ENCODE measurements around the gene NXN. TPM values are rescaled to one million over a fixed set of nuclear protein-coding genes. Genes with fewer than 3 reads are reported as not detected.

Gene NXN
- polyA plus RNA-seq, 1 donor from 2014 or later, result 14.8 TPM

- H3K27ac ChIP-seq (ENCODE audit: low read length), result no peak overlapping the region
- H3K4me3 ChIP-seq (ENCODE audit: low read length), result no peak overlapping the region
- H3K36me3 ChIP-seq (ENCODE audit: insufficient read depth, low read length), result no peaks in the 10 kb centered on the region
- no peaks in the 10 kb centered on the region for H3K27me3 ChIP-seq (ENCODE audit: insufficient read depth, low read depth, low read length)
- H2AFZ ChIP-seq (ENCODE audit: low read depth, low read length), result no peak overlapping the region
- H3K4me2 ChIP-seq (ENCODE audit: low read length), result no peak overlapping the region
- H3K9me2 ChIP-seq (ENCODE audit: insufficient read depth, low read length), result no peaks in the 10 kb centered on the region
- TF ChIP-seq EP300 (conservative IDR thresholded peaks at IDR 0.05; ENCODE audit: poor library complexity, severe bottlenecking), result no peak
- no peak for TF ChIP-seq SMC3 (conservative IDR thresholded peaks at IDR 0.05; ENCODE audit: poor library complexity)
- TF ChIP-seq POLR2AphosphoS5 (IDR thresholded peaks at IDR 0.05), result no peak
- TF ChIP-seq RAD21 (conservative IDR thresholded peaks at IDR 0.05), result no peak
- no peak for TF ChIP-seq REST (IDR thresholded peaks at IDR 0.05; ENCODE audit: borderline replicate concordance)
- TF ChIP-seq MXI1 (conservative IDR thresholded peaks at IDR 0.05; ENCODE audit: poor library complexity, severe bottlenecking), result no peak
- TF ChIP-seq TAF1 (IDR thresholded peaks at IDR 0.05; ENCODE audit: low read depth), result no peak
- TF ChIP-seq EZH2 (IDR thresholded peaks at IDR 0.05; ENCODE audit: borderline replicate concordance, insufficient read depth, low read length, poor library complexity, severe bottlenecking), result no peak
- TF ChIP-seq CTCF (IDR thresholded peaks at IDR 0.05; ENCODE audit: poor library complexity, severe bottlenecking), result no peak
- H3K79me2 ChIP-seq (replicated peaks; ENCODE audit: insufficient read depth, low read length), result peaks cover 18% of the 10 kb centered on the region
- H3F3A ChIP-seq (ENCODE audit: insufficient read depth, low read length, poor library complexity, severe bottlenecking), result no peaks in the 10 kb centered on the region
- no peak overlapping the region for H3K9ac ChIP-seq (ENCODE audit: low read length)
- no peaks in the 10 kb centered on the region for H3K9me3 ChIP-seq (ENCODE audit: low read length)
- H4K20me1 ChIP-seq (ENCODE audit: insufficient read depth), result no peaks in the 10 kb centered on the region
Observed at GRCh38 chr17:930258-930657, 49.3 kb downstream of the NXN start.

- Histone ChIP-seq H3K27me3 (ENCODE audit: insufficient read depth, low read depth, low read length) (no peaks in the 10 kb centered on the region), H3K27ac (ENCODE audit: low read length) (no peak overlapping the region), H3K4me3 (ENCODE audit: low read length) (no peak overlapping the region), H3K9ac (ENCODE audit: low read length) (no peak overlapping the region), H2AFZ (ENCODE audit: low read depth, low read length) (no peak overlapping the region), H3K79me2 (replicated peaks; ENCODE audit: insufficient read depth, low read length) (peaks cover 16% of the 10 kb centered on the region), H3K4me2 (ENCODE audit: low read length) (no peak overlapping the region), H3K9me2 (ENCODE audit: insufficient read depth, low read length) (no peaks in the 10 kb centered on the region), H3K9me3 (ENCODE audit: low read length) (no peaks in the 10 kb centered on the region), H4K20me1 (ENCODE audit: insufficient read depth) (no peaks in the 10 kb centered on the region), H3F3A (ENCODE audit: insufficient read depth, low read length, poor library complexity, severe bottlenecking) (no peaks in the 10 kb centered on the region), H3K36me3 (ENCODE audit: insufficient read depth, low read length) (no peaks in the 10 kb centered on the region)
- TF ChIP-seq RAD21 (conservative IDR thresholded peaks at IDR 0.05), result no peak
- no peak for TF ChIP-seq SMC3 (conservative IDR thresholded peaks at IDR 0.05; ENCODE audit: poor library complexity)
- no peak for TF ChIP-seq EP300 (conservative IDR thresholded peaks at IDR 0.05; ENCODE audit: poor library complexity, severe bottlenecking)
- no peak for TF ChIP-seq POLR2AphosphoS5 (IDR thresholded peaks at IDR 0.05)
- TF ChIP-seq EZH2 (IDR thresholded peaks at IDR 0.05; ENCODE audit: borderline replicate concordance, insufficient read depth, low read length, poor library complexity, severe bottlenecking), result no peak
- TF ChIP-seq CTCF (IDR thresholded peaks at IDR 0.05; ENCODE audit: poor library complexity, severe bottlenecking), result no peak
- TF ChIP-seq REST (IDR thresholded peaks at IDR 0.05; ENCODE audit: borderline replicate concordance), result no peak
- TF ChIP-seq MXI1 (conservative IDR thresholded peaks at IDR 0.05; ENCODE audit: poor library complexity, severe bottlenecking), result no peak
- no peak for TF ChIP-seq TAF1 (IDR thresholded peaks at IDR 0.05; ENCODE audit: low read depth)
Observed at GRCh38 chr17:929586-929985, 50.0 kb downstream of the NXN start.
